Gastroesophageal sphincter (tissue), 4 donors: Measurements from ENCODE around the gene SLC24A3. TPM values are rescaled to one million over a fixed set of nuclear protein-coding genes. Genes with fewer than 3 reads are reported as not detected.

Experiments
- ATAC-seq: fragments of 150-250 bp; one replicate; pipeline ENCODE4 v1.9.1; 2016; ENCODE audit warnings: mild to moderate bottlenecking, moderate library complexity
- H3K27ac ChIP-seq, 4 donors: fragments of 200-600 bp; sonication (generic) in 3 of 4; 1 replicate in 3 of 4; 2 replicates in 1 of 4; pipeline ENCODE4 v1.5.1; 2016 to 2019
- H3K27me3 ChIP-seq: fragments of 200-600 bp; sonication (generic); one replicate; pipeline ENCODE4 v1.5.1; 2019
- H3K36me3 ChIP-seq, 2 donors: fragments of 200-600 bp; sonication (generic); one replicate each; pipeline ENCODE4 v1.5.1; 2019; ENCODE audit warnings: control low read depth in 1 of 2
- H3K4me1 ChIP-seq, 3 donors: fragments of 200-600 bp; sonication (generic); 1 replicate in 2 of 3; 2 replicates in 1 of 3; pipeline ENCODE4 v1.5.1; 2016 to 2019; ENCODE audit warnings: control low read depth in 2 of 3
- H3K4me3 ChIP-seq, 2 donors: fragments of 200-600 bp; sonication (generic); one replicate each; pipeline ENCODE4 v1.5.1; 2019; ENCODE audit warnings: mild to moderate bottlenecking in 1 of 2, moderate library complexity in 1 of 2
- H3K9me3 ChIP-seq, 3 donors: fragments of 200-600 bp; sonication (generic); one replicate each; pipeline ENCODE4 v1.5.1; 2017 to 2019; ENCODE audit warnings: control low read depth in 2 of 3
- CTCF ChIP-seq, 4 experiments: fragments of 200-600 bp in 2 of 4; fragments of 450-650 bp in 2 of 4; sonication (generic) in 1 of 4; IDR thresholded peaks; one replicate each; pipeline ENCODE4 v1.5.1; 2017 to 2019; ENCODE audit warnings: antibody characterized with exemption in 4 of 4, mild to moderate bottlenecking in 2 of 4, moderate library complexity in 2 of 4
- EP300 ChIP-seq: sonication (generic); formaldehyde crosslinking; IDR thresholded peaks from one replicate; pipeline ENCODE4 v1.6.1; 2017; ENCODE audit warnings: antibody characterized with exemption, mild to moderate bottlenecking
- POLR2A ChIP-seq, 2 donors: fragments of 450-650 bp; IDR thresholded peaks; one replicate each; pipeline ENCODE4 v1.6.1; 2017; ENCODE audit warnings: antibody characterized with exemption in 2 of 2, mild to moderate bottlenecking in 2 of 2, moderate library complexity in 1 of 2
- POLR2AphosphoS5 ChIP-seq: sonication (generic); formaldehyde crosslinking; IDR thresholded peaks from one replicate; pipeline ENCODE4 v1.6.1; 2017; ENCODE audit warnings: antibody characterized with exemption
- WGBS, 2 donors: methylation state at CpG; one replicate each; pipeline ENCODE4 v1.1.5; 2018; ENCODE audit warnings: low coverage in 1 of 2; 5-methylcytosine and 5-hydroxymethylcytosine counted together
- total RNA-seq, 4 donors: library from RNA; depleted of rRNA; stranded (reverse); fragments of >200 nt; gene quantifications; one replicate each; pipeline ENCODE4 v1.1.0, GENCODE V29; 2016

The SLC24A3 gene
- total RNA-seq, 4 donors from 2014 or later = 2.7 to 13.5 (median 5.5) TPM

- TF ChIP-seq POLR2AphosphoS5 = no peak
- no peak for TF ChIP-seq POLR2A (IDR thresholded peaks at IDR 0.05)
- no peak for TF ChIP-seq CTCF (IDR thresholded peaks at IDR 0.05)
- H3K27ac ChIP-seq = no peak overlapping the region
These were observed 479.7 kb downstream of the SLC24A3 start for GRCh38 chr20:19692100-19692499.

GRCh38 chr20:19692685-19693119 lies 480.3 kb downstream of the SLC24A3 start:
- TF ChIP-seq CTCF (IDR thresholded peaks at IDR 0.05) (peak; percentile 79 to 92 (median 90)), POLR2AphosphoS5 (peak; percentile 7), EP300 (no peak)
- Histone ChIP-seq H3K4me1 (peaks cover 0 to 21% (median 6%) of the 10 kb centered on the region in 3 donors), H3K36me3 (no peaks in the 10 kb centered on the region), H3K4me3 (no peak overlapping the region), H3K27ac (no peak overlapping the region), H3K27me3 (no peaks in the 10 kb centered on the region), H3K9me3 (no peaks in the 10 kb centered on the region)
- ATAC-seq = no peak
- 2 to 6% methylated on average over 11 to 15 of the region's 15 CpGs for WGBS, 2 donors

More at GRCh38 chr20:19692100-19692499, 479.7 kb downstream of the SLC24A3 start:
- no peak overlapping the region for H3K4me3 ChIP-seq
- H3K9me3 ChIP-seq = no peaks in the 10 kb centered on the region
- 70 to 71% methylated on average over 3 to 4 of the region's 4 CpGs for WGBS, 2 donors
- no peaks in the 10 kb centered on the region for H3K27me3 ChIP-seq
- peaks cover 0 to 21% (median 6%) of the 10 kb centered on the region in 3 donors for H3K4me1 ChIP-seq
- no peaks in the 10 kb centered on the region for H3K36me3 ChIP-seq
- ATAC-seq = no peak

GRCh38 chr20:19693508-19693907 lies 481.1 kb downstream of the SLC24A3 start:
- no peak overlapping the region for H3K27ac ChIP-seq
- H3K4me1 ChIP-seq = peaks cover 0 to 14% (median under 1%) of the 10 kb centered on the region in 3 donors
- H3K36me3 ChIP-seq = no peaks in the 10 kb centered on the region
- no peak for TF ChIP-seq POLR2A (IDR thresholded peaks at IDR 0.05)
- TF ChIP-seq CTCF (IDR thresholded peaks at IDR 0.05) = no peak
- no peak for TF ChIP-seq POLR2AphosphoS5
- TF ChIP-seq EP300 = no peak
- no peaks in the 10 kb centered on the region for H3K9me3 ChIP-seq
- 81 to 89% methylated on average over 3 to 4 of the region's 8 CpGs for WGBS, 2 donors
- ATAC-seq = no peak
- H3K4me3 ChIP-seq = no peak overlapping the region
- H3K27me3 ChIP-seq = no peaks in the 10 kb centered on the region

- WGBS, 2 donors = 45 to 80% methylated on average over 2 of the region's 2 CpGs
- H3K9me3 ChIP-seq = no peaks in the 10 kb centered on the region
- no peaks in the 10 kb centered on the region for H3K36me3 ChIP-seq
- H3K27ac ChIP-seq = no peak overlapping the region
- TF ChIP-seq POLR2AphosphoS5 = no peak
- no peak for TF ChIP-seq POLR2A (IDR thresholded peaks at IDR 0.05)
- no peak for TF ChIP-seq CTCF (IDR thresholded peaks at IDR 0.05)
- no peak for TF ChIP-seq EP300
- H3K4me1 ChIP-seq = peaks cover 0 to 12% (median 0%) of the 10 kb centered on the region in 3 donors
- ATAC-seq = no peak
- H3K27me3 ChIP-seq = no peaks in the 10 kb centered on the region
- no peak overlapping the region for H3K4me3 ChIP-seq
These were observed 482.6 kb downstream of the SLC24A3 start for GRCh38 chr20:19695081-19695480.

- no peak for ATAC-seq
- Histone ChIP-seq H3K27me3 (no peaks in the 10 kb centered on the region), H3K4me3 (no peak overlapping the region), H3K27ac (no peak overlapping the region), H3K4me1 (peaks cover 0 to 12% (median 0%) of the 10 kb centered on the region in 3 donors), H3K36me3 (peaks cover 0 to 2% of the 10 kb centered on the region in 2 donors), H3K9me3 (no peaks in the 10 kb centered on the region)
- 92 to 100% methylated on average over 1 to 2 of the region's 4 CpGs for WGBS, 2 donors
- TF ChIP-seq POLR2AphosphoS5 (no peak), POLR2A (IDR thresholded peaks at IDR 0.05) (no peak), CTCF (IDR thresholded peaks at IDR 0.05) (no peak), EP300 (no peak)
These were observed 484.2 kb downstream of the SLC24A3 start for GRCh38 chr20:19696620-19697019.
